Fibroblast of pulmonary artery (primary cell): ENCODE measurements around the gene PEX14.
"Not testable (repeated sequence)": the region's sequence is repeated elsewhere in the genome, so short reads cannot be mapped to it uniquely, and the experiment has no call there.

Source experiments
- DNase-seq: peaks from one replicate; pipeline ENCODE4 v3.0.0-alpha.2; 2010; ENCODE audit warnings: low read depth
- H3K4me3 ChIP-seq: replicated peaks from 2 replicates; pipeline ENCODE4 v1.5.1; 2011; ENCODE audit warnings: low read depth, mild to moderate bottlenecking, control low read depth, low read length, moderate library complexity
- TF ChIP-seq, protein P1 (sequence below): IDR thresholded peaks from 2 replicates; pipeline ENCODE4 v1.5.1; 2011; ENCODE audit warnings: mild to moderate bottlenecking, control low read depth, low read length, inconsistent platforms; ENCODE audit errors: missing control alignments

The PEX14 gene

DNA sequence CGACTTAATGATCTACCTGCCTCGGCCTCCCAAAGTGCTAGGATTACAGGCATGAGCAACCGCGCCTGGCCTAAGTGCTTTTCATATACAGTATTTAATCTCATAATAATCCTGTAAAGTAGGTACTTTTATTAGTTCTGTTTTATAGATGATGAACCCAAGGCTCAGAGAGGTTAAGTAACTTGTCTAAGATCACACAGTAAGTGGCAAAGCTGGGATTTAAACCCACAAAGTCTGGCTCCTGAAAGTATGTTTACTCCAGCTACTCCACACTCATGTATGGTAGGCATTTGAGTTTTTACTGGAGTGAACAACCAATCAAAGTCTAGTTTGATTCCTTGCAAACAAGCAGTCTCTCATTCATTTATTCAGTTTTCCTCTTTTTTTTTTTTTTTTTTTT lies 4.7 kb upstream of the PEX14 start:
- TF ChIP-seq, protein P1, sequence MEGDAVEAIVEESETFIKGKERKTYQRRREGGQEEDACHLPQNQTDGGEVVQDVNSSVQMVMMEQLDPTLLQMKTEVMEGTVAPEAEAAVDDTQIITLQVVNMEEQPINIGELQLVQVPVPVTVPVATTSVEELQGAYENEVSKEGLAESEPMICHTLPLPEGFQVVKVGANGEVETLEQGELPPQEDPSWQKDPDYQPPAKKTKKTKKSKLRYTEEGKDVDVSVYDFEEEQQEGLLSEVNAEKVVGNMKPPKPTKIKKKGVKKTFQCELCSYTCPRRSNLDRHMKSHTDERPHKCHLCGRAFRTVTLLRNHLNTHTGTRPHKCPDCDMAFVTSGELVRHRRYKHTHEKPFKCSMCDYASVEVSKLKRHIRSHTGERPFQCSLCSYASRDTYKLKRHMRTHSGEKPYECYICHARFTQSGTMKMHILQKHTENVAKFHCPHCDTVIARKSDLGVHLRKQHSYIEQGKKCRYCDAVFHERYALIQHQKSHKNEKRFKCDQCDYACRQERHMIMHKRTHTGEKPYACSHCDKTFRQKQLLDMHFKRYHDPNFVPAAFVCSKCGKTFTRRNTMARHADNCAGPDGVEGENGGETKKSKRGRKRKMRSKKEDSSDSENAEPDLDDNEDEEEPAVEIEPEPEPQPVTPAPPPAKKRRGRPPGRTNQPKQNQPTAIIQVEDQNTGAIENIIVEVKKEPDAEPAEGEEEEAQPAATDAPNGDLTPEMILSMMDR, result no peak

GRCh38 chr1:10471411-10472219 lies 3.1 kb upstream of the PEX14 start:
- TF ChIP-seq, protein P1, result no peak
- H3K4me3 ChIP-seq, result peak overlapping the region; percentile 89
- DNase-seq, result peak; percentile 37

More for the DNA sequence above, 4.7 kb upstream of the PEX14 start:
- DNase-seq, result no peak
- H3K4me3 ChIP-seq, result no peak overlapping the region

- TF ChIP-seq, protein P1, result no peak
- DNase-seq, result peak; percentile 98
- peak within 1 kb of the TSS; percentile 89 for H3K4me3 ChIP-seq
Measured at GRCh38 chr1:10472220-10473144, 2.3 kb upstream of the PEX14 start, which contains the start of gene DFFA. TSS of gene DFFA (minus strand) at chr1:10472529. CDS start at chr1:10472458, 71 bp downstream.

DNA sequence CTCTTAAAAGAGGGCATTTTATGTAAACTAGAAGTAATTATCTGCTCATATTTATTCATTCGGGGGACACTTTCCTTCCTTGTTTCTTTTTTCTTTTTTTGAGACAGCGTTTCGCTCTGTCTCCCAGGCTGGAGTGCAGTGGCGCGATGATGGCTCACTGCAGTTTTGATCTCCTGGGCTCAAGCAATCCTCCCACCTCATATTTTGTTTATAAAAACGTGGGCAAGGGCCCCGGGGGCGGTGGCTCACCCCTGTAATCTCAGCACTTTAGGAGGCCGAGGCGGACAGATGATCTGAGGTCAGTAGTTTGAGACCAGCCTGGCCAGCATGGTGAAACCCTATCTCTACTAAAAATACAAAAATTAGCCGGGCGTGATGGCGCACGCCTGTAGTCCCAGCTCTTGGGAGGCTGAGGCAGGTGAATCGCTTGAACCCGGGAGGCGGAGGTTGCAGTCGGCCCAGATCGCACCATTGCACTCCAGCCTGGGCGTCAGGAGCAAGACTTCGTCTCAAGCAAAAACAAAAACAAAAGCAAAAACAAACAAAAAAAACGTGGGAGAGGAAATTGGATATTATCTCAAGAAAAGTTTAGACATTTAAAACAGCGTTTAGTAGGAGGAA lies 1.5 kb upstream of the PEX14 start:
- TF ChIP-seq, protein P1, result no peak
- no peak overlapping the region for H3K4me3 ChIP-seq
- DNase-seq, result no peak

GRCh38 chr1:10474309-10474612 lies 489 bp upstream of the PEX14 start:
- not testable (repeated sequence) for DNase-seq
- peak overlapping the region; percentile 77 for H3K4me3 ChIP-seq

DNA sequence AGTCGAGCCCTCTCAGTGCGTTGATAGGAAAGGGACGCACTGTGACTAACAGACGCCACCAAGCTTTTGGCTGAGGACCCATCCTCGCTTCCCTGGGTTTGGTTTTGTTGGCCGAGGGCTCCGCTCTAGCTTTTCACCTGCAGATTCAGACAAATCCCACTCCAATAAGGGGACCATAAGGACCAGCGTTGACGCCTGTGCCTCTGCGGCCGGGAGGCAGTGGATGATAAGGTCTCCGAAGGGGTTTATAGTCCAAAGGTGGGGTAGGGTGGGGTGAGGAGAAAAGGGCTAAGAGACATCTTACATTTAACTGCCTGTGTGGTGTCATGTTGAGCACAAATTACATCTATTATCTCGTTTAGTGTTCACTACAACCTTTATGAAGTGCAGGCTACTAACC lies 760 bp downstream of the PEX14 start:
- DNase-seq, result no peak
- H3K4me3 ChIP-seq, result peak overlapping the region; percentile 77
- TF ChIP-seq, protein P1, result no peak

- no peak overlapping the region for H3K4me3 ChIP-seq
- DNase-seq, result no peak
- TF ChIP-seq, protein P1, result no peak
Measured at GRCh38 chr1:10479296-10479695, 4.5 kb downstream of the PEX14 start.
